K562 (cell line): Measurements from ENCODE around the gene COL1A1. TPM values are rescaled to one million over a fixed set of nuclear protein-coding genes. Genes with fewer than 3 reads are reported as not detected.

ENCODE experiments used
- ATF7 ChIP-seq: fragments of 450-650 bp; IDR thresholded peaks from 2 replicates; pipeline ENCODE4 v1.7.1; 2014; ENCODE audit warnings: mild to moderate bottlenecking, moderate library complexity
- CBX3 ChIP-seq, 2 experiments: IDR thresholded peaks; 1 replicate in 1 of 2; 2 replicates in 1 of 2; pipeline ENCODE4 v1.6.1; 2012; ENCODE audit warnings: inconsistent platforms in 2 of 2, low read length in 2 of 2, borderline replicate concordance in 1 of 2, control low read depth in 1 of 2
- CREB1 ChIP-seq, 2 experiments: sonication (generic) in 1 of 2; formaldehyde crosslinking in 1 of 2; IDR thresholded peaks; 2 replicates each; pipeline versions ENCODE4 v1.6.1 to v1.8.0; 2012 to 2022; ENCODE audit warnings: inconsistent platforms in 1 of 2, mild to moderate bottlenecking in 1 of 2, missing genetic modification reagents in 1 of 2, moderate library complexity in 1 of 2
- CREM ChIP-seq: IDR thresholded peaks from 2 replicates; pipeline ENCODE4 v1.6.1; 2014; ENCODE audit warnings: antibody characterized with exemption, low read depth
- HDAC1 ChIP-seq, 2 experiments: fragments of 450-650 bp; IDR thresholded peaks; 2 replicates each; pipeline ENCODE4 v1.6.1; 2016 to 2017; ENCODE audit warnings: inconsistent platforms in 1 of 2, mild to moderate bottlenecking in 1 of 2, moderate library complexity in 1 of 2
- KLF13 ChIP-seq: fragments of 450-650 bp; IDR thresholded peaks from 2 replicates; pipeline ENCODE4 v1.6.1; 2016; ENCODE audit warnings: missing genetic modification characterization, low read depth, mild to moderate bottlenecking, missing compliant biosample characterization, moderate library complexity, borderline replicate concordance
- RB1 ChIP-seq: fragments of 450-650 bp; IDR thresholded peaks from 2 replicates; pipeline ENCODE4 v1.6.1; 2017; ENCODE audit warnings: low read depth, mild to moderate bottlenecking
- SMAD4 ChIP-seq: fragments of 250-450 bp; sonication (Bioruptor Pico); conservative IDR thresholded peaks from 2 replicates; pipeline ENCODE4 v1.8.0; 2021; ENCODE audit warnings: inconsistent platforms, mild to moderate bottlenecking, moderate library complexity
- TAL1 ChIP-seq: fragments of 450-650 bp; IDR thresholded peaks from 2 replicates; pipeline ENCODE4 v1.6.1; 2016; ENCODE audit warnings: mild to moderate bottlenecking
- YY1 ChIP-seq, 3 experiments: IDR thresholded peaks; 2 replicates each; pipeline ENCODE4 v1.6.1; 2011; ENCODE audit warnings: low read length in 2 of 3, mild to moderate bottlenecking in 2 of 3, moderate library complexity in 2 of 3, borderline replicate concordance in 1 of 3, control low read depth in 1 of 3, low read depth in 1 of 3; ENCODE audit not compliant: insufficient read depth in 3 of 3, insufficient replicate concordance in 2 of 3, control insufficient read depth in 1 of 3, insufficient read length in 1 of 3; ENCODE audit errors: extremely low read depth in 1 of 3
- polyA plus RNA-seq, 8 experiments: library from polyadenylated mRNA; depleted of rRNA in 4 of 8; stranded (reverse) in 5 of 8; unstranded in 3 of 8; fragments of >200 nt; fragmentation: Nextera tagmentation in 2 of 8; fragmentation: Illumina TruSeq in 1 of 8; extraction: Ambion mirVana in 2 of 8; extraction: Trizol in 1 of 8; gene quantifications; 2 replicates each; pipeline versions ENCODE4 v1.2.1 to v1.2.3, GENCODE V29; 2011 to 2014; ENCODE audit warnings: inconsistent platforms in 1 of 8, missing spikeins in 1 of 8
- total RNA-seq, 7 experiments: library from RNA; depleted of rRNA in 6 of 7; stranded (reverse); fragments of >200 nt in 6 of 7; fragmentation: Illumina TruSeq in 2 of 7; extraction: Trizol in 2 of 7; gene quantifications; 2 replicates each; pipeline versions ENCODE4 v1.2.1 to v1.2.3, GENCODE V29; 2011 to 2021; ENCODE audit warnings: low replicate concordance in 1 of 7
- TF ChIP-seq, protein P1 (sequence below), 2 experiments: fragments of 450-650 bp; formaldehyde crosslinking in 1 of 2; IDR thresholded peaks; 2 replicates each; pipeline versions ENCODE4 v1.4.0 to v1.6.1; 2014 to 2020; ENCODE audit warnings: mild to moderate bottlenecking in 2 of 2, borderline replicate concordance in 1 of 2, low read depth in 1 of 2
- TF ChIP-seq, protein P2 (sequence below): sonication (generic); formaldehyde crosslinking; IDR thresholded peaks from 2 replicates; pipeline ENCODE4 v1.9.0; 2022; ENCODE audit warnings: mild to moderate bottlenecking, missing genetic modification reagents
- TF ChIP-seq, protein P3 (sequence below): fragments of 200-800 bp; sonication (Bioruptor generic); IDR thresholded peaks from 2 replicates; pipeline ENCODE4 v1.6.1; 2017; ENCODE audit warnings: missing genetic modification characterization, missing compliant biosample characterization

COL1A1 gene
- total and polyA plus RNA-seq, 9 of the 15 experiments (the other 6 are each of a cell fraction or from before 2014, with no cell fraction given): 0.04 to 3.4 (median 0.18) TPM

DNA sequence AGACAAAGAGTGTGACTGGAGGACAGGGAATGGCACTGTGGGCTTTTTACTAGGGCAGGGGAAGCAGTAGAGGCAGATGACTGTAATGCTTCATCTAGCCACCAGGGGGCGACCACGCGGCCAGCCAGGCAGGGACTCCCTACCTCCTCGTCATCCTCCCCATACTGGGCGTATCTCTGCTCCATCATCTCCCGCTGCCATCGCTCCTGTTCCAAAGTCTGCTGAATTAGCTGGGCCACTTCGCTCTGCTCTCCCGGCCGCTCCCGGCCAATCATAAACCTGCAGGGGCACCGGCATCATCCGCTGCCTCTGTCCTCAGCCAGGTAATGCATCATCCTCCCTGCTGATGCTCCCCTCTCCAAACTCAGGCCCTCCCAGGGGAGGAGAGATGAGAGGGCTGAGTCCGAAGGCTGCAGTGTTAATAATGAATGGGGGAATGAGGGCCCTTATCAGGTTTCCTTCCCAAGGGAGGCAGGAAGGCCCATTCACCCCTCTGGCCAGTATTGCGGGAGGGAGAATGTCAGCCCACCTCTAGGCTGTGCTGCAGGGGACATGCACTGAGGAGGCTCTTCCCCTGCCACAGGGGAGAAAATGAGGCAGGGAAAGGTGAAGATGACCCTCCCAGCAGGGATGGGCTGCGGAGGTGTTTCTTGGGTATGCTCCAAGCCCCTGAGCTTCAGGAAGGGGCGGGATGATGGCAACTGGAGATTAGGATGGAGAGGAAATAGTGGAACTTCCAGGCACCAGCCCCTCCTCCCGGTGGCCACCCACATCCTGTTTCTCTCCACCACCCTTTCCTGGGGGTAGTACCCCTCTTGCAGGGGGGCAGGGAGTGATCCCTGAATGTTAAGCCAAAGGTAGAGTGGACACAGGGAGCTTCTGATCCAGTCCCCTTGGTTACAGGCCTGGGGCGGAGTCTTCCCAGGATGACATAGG lies 61.2 kb downstream of the COL1A1 start (continued):
- TF ChIP-seq, protein P1, sequence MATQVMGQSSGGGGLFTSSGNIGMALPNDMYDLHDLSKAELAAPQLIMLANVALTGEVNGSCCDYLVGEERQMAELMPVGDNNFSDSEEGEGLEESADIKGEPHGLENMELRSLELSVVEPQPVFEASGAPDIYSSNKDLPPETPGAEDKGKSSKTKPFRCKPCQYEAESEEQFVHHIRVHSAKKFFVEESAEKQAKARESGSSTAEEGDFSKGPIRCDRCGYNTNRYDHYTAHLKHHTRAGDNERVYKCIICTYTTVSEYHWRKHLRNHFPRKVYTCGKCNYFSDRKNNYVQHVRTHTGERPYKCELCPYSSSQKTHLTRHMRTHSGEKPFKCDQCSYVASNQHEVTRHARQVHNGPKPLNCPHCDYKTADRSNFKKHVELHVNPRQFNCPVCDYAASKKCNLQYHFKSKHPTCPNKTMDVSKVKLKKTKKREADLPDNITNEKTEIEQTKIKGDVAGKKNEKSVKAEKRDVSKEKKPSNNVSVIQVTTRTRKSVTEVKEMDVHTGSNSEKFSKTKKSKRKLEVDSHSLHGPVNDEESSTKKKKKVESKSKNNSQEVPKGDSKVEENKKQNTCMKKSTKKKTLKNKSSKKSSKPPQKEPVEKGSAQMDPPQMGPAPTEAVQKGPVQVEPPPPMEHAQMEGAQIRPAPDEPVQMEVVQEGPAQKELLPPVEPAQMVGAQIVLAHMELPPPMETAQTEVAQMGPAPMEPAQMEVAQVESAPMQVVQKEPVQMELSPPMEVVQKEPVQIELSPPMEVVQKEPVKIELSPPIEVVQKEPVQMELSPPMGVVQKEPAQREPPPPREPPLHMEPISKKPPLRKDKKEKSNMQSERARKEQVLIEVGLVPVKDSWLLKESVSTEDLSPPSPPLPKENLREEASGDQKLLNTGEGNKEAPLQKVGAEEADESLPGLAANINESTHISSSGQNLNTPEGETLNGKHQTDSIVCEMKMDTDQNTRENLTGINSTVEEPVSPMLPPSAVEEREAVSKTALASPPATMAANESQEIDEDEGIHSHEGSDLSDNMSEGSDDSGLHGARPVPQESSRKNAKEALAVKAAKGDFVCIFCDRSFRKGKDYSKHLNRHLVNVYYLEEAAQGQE (IDR thresholded peaks at IDR 0.05; ENCODE audit: borderline replicate concordance): peak; percentile 70; the same call in 1 of the 2 replicates
- TF ChIP-seq, protein P1 (CRISPR knock-in tag; IDR thresholded peaks at IDR 0.05; ENCODE audit: low read depth): no peak
- TF ChIP-seq RB1: peak; percentile 88; the same call in 1 of the 2 replicates
- TF ChIP-seq, protein P2, sequence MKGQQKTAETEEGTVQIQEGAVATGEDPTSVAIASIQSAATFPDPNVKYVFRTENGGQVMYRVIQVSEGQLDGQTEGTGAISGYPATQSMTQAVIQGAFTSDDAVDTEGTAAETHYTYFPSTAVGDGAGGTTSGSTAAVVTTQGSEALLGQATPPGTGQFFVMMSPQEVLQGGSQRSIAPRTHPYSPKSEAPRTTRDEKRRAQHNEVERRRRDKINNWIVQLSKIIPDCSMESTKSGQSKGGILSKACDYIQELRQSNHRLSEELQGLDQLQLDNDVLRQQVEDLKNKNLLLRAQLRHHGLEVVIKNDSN: peak; percentile 40; the same call in 1 of the 2 replicates
- peak; percentile 65; the same call in 1 of the 2 replicates for TF ChIP-seq KLF13 (tag)
- peak in 2 of 3 experiments; percentile 25 to 56 for TF ChIP-seq YY1 (IDR thresholded peaks at IDR 0.05; ENCODE audit: borderline replicate concordance in 1 of 3, control insufficient read depth in 1 of 3, extremely low read depth in 1 of 3, insufficient read depth in 3 of 3, insufficient read length in 1 of 3, insufficient replicate concordance in 2 of 3, low read depth in 1 of 3, low read length in 2 of 3)
- peak; percentile 67; the same call in 1 of the 2 replicates for TF ChIP-seq ATF7
- no peak for TF ChIP-seq TAL1
- peak in 1 of 2 experiments; percentile 65; a peak in 1 of 4 replicates for TF ChIP-seq HDAC1 (IDR thresholded peaks at IDR 0.05)
- peak; percentile 91 for TF ChIP-seq CREM
- TF ChIP-seq CREB1 (IDR thresholded peaks at IDR 0.05): peak; percentile 70; the same call in 1 of the 2 replicates
- TF ChIP-seq CREB1 (CRISPR knock-in tag; IDR thresholded peaks at IDR 0.05): peak; percentile 69; the same call in 1 of the 2 replicates
- peak; percentile 50; the same call in 1 of the 2 replicates for TF ChIP-seq SMAD4
- TF ChIP-seq, protein P3, sequence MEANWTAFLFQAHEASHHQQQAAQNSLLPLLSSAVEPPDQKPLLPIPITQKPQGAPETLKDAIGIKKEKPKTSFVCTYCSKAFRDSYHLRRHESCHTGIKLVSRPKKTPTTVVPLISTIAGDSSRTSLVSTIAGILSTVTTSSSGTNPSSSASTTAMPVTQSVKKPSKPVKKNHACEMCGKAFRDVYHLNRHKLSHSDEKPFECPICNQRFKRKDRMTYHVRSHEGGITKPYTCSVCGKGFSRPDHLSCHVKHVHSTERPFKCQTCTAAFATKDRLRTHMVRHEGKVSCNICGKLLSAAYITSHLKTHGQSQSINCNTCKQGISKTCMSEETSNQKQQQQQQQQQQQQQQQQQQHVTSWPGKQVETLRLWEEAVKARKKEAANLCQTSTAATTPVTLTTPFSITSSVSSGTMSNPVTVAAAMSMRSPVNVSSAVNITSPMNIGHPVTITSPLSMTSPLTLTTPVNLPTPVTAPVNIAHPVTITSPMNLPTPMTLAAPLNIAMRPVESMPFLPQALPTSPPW: peak; percentile 39; the same call in 1 of the 2 replicates
- TF ChIP-seq CBX3 (IDR thresholded peaks at IDR 0.05; ENCODE audit: borderline replicate concordance in 1 of 2, low read length in 2 of 2): peak; percentile 46 to 99
